Mucosa of descending colon (tissue), 3 donors: Measurements from ENCODE around the gene SLF2. TPM values are rescaled to one million over a fixed set of nuclear protein-coding genes. Genes with fewer than 3 reads are reported as not detected.

ENCODE experiments used
- ATAC-seq: fragments of 200-7000 bp; cut with Tn5 transposase; one replicate; pipeline ENCODE4 v1.9.1; 2020; ENCODE audit warnings: mild to moderate bottlenecking, moderate library complexity
- DNase-seq, 3 donors: peaks; one replicate each; pipeline ENCODE4 v3.0.0-alpha.2; 2020
- H3K36me3 ChIP-seq: fragments of 200-600 bp; one replicate; pipeline ENCODE4 v1.8.0; 2021; ENCODE audit warnings: low read depth, mild to moderate bottlenecking
- H3K4me1 ChIP-seq: fragments of 200-600 bp; one replicate; pipeline ENCODE4 v1.8.0; 2021; ENCODE audit warnings: low read depth, mild to moderate bottlenecking
- H3K4me3 ChIP-seq: fragments of 200-600 bp; one replicate; pipeline ENCODE4 v1.8.0; 2021; ENCODE audit warnings: mild to moderate bottlenecking
- H3K9me3 ChIP-seq: fragments of 200-600 bp; one replicate; pipeline ENCODE4 v1.8.0; 2021; ENCODE audit warnings: mild to moderate bottlenecking
- intact Hi-C, 2 donors: fragments of 100-400 bp; cut with DNase I in 1 of 2; cut with micrococcal nuclease in 1 of 2; formaldehyde crosslinking; loops; one replicate each; pipeline versions ENCODE4 v1.11.0 to v1.11.1; 2022; cut with DNase I, micrococcal nuclease
- total RNA-seq, 3 donors: library from RNA; stranded (reverse); fragmentation: NEBNext Ultra II Directional in 2 of 3; extraction: Animal tissue kit (Norgen Biotek cat#: 25700) in 2 of 3; gene quantifications; one replicate each; pipeline versions ENCODE4 v1.2.1 to v1.2.4, GENCODE V29; 2021 to 2023
- TF ChIP-seq, protein P1 (sequence below): fragments of 200-600 bp; IDR thresholded peaks from one replicate; pipeline ENCODE4 v1.8.0; 2022; ENCODE audit warnings: antibody characterized with exemption, mild to moderate bottlenecking
- donor health status: DM: no; HTN: no; CAD: no; lungs with moderate emphysema.
- donor health status: DM: no; HTN: no; CAD: no.
- donor health status: DM: no; HTN: yes; CAD: no.

The SLF2 gene
- total RNA-seq, 3 donors from 2014 or later, result 23.0 to 31.1 (median 27.5) TPM

DNA sequence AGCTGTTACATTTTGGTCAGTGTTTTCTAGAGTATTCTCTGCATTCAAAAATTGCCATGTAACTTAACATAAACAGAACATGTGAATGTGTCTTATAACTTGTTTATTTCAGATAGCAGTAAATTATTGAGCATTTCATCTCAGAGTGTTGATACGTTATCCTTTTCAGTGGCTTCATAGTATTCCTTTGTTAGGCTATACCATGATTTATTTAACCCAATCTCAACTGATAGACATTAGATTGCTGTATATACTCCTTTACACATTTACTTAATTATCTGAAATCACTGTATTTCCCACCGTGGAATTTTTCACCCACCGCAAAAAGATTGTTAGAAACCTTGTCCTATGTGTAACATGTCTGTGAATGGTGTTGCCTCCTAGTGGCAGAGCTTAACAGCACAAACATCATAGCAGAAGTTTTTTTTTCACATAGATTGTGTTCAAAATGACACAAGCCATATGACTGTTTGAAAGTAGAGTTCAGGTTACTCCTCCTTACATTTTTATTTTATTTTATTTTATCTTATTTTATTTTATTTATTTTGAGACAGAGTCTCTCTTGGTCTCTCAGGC, 21.4 kb downstream of the SLF2 start:
- TF ChIP-seq, protein P1, sequence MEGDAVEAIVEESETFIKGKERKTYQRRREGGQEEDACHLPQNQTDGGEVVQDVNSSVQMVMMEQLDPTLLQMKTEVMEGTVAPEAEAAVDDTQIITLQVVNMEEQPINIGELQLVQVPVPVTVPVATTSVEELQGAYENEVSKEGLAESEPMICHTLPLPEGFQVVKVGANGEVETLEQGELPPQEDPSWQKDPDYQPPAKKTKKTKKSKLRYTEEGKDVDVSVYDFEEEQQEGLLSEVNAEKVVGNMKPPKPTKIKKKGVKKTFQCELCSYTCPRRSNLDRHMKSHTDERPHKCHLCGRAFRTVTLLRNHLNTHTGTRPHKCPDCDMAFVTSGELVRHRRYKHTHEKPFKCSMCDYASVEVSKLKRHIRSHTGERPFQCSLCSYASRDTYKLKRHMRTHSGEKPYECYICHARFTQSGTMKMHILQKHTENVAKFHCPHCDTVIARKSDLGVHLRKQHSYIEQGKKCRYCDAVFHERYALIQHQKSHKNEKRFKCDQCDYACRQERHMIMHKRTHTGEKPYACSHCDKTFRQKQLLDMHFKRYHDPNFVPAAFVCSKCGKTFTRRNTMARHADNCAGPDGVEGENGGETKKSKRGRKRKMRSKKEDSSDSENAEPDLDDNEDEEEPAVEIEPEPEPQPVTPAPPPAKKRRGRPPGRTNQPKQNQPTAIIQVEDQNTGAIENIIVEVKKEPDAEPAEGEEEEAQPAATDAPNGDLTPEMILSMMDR, result peak; percentile 22
- no peaks in the 10 kb centered on the region for H3K4me1 ChIP-seq
- DNase-seq (peak in 1 of 3 donors; percentile 24), ATAC-seq (no peak)
- peaks cover 12% of the 10 kb centered on the region for H3K36me3 ChIP-seq
- intact Hi-C loops, result no loop called here
- no peak overlapping the region for H3K4me3 ChIP-seq
- no peaks in the 10 kb centered on the region for H3K9me3 ChIP-seq

DNA sequence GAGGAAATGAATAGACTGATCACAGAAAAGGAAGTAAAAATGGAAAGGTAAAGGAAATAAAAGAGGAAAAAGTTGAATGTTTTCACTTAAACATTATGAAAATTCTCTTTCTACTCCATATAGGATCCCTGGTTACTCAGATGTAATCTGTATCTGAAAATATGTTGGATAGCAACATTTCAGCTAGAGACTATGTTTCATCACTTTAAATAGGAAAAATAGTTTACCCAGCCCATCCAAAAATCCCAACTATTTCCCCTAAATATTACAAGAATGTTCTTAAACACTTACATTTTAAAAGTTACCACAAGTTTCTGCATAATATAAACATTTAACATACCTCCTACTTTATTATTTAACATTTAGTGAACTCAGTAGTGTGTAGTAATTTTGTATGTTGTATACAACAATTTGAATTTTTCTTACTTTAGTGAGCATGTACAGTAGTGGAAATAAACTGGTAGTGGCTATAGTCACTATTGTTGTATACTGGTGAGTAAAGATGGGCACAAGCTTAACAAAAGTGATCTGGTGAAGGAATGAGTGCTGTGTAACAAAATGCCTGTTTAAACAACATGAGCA, 27.1 kb downstream of the SLF2 start:
- no peak for ATAC-seq
- DNase-seq, result no peak
- intact Hi-C loops, result no loop called here
- Histone ChIP-seq H3K36me3 (peaks cover 7% of the 10 kb centered on the region), H3K4me1 (no peaks in the 10 kb centered on the region), H3K4me3 (no peak overlapping the region), H3K9me3 (no peaks in the 10 kb centered on the region)
- TF ChIP-seq, protein P1, result no peak

DNA sequence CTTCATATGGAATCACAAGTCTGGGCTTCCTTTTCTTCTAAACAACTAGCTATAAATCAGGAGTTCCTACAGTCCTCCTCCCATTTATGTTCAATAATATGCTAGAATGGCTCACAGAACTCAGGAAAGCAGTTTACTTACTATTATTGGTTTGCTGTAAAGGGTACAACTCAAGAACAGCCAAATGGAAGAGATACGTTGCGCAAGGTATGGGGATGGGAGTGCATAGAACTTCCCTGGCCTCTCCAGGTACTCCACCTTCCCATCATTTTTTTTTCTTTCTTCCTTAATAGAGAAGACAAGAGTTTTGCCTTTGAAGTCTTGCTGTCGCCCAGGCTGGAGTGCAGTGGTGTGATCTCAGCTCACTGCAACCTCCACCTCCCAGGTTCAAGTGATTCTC, 29.5 kb downstream of the SLF2 start:
- TF ChIP-seq, protein P1, result no peak
- H3K9me3 ChIP-seq, result no peaks in the 10 kb centered on the region
- intact Hi-C loops, result no loop called here
- DNase-seq (no peak), ATAC-seq (no peak)
- H3K4me3 ChIP-seq, result no peak overlapping the region
- peaks cover 7% of the 10 kb centered on the region for H3K36me3 ChIP-seq
- H3K4me1 ChIP-seq, result no peaks in the 10 kb centered on the region

DNA sequence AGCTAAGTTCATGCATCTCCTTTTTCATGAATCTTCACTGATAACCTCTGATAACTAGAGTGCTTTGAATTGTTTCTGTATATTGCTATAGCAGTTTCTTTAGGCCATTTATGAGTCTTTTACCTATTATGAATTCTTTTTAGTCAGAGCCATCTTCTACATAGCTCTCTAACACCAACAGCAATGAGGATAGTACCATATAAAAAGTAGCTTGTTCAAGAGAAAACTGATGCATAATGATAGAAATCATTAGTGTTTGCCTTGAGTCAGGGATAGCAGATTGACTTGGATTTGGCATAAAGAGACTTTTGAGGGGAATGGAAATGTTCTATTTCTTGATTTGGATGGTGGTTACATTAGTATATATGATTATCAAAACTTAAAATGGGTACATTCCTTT, 30.7 kb downstream of the SLF2 start:
- intact Hi-C loops, result no loop called here
- no peaks in the 10 kb centered on the region for H3K9me3 ChIP-seq
- TF ChIP-seq, protein P1, result no peak
- H3K4me1 ChIP-seq, result no peaks in the 10 kb centered on the region
- peaks cover 8% of the 10 kb centered on the region for H3K36me3 ChIP-seq
- DNase-seq (no peak), ATAC-seq (no peak)
- no peak overlapping the region for H3K4me3 ChIP-seq

DNA sequence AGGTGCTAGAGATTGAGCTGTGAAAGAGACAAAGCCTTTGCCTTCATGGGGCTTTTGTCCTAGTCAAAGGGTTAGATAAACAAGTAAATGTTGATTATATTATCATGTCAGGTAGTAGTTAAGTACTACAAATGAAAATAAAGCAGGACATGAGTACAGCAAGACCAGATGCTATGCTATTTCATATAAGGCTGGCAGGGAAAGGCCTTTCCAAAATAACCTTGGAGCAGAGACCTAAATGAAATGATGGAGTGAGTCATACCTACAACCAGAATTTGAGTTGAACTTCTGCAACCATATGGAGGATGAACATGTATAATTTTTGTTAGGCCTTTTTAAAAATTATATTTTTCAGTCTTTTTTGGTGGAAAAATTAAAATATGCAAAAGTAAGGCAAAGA, 33.0 kb downstream of the SLF2 start:
- DNase-seq, result no peak
- H3K9me3 ChIP-seq, result no peaks in the 10 kb centered on the region
- no peak for ATAC-seq
- peaks cover 5% of the 10 kb centered on the region for H3K36me3 ChIP-seq
- no peaks in the 10 kb centered on the region for H3K4me1 ChIP-seq
- H3K4me3 ChIP-seq, result no peak overlapping the region
- TF ChIP-seq, protein P1, result no peak
- intact Hi-C loops, result no loop called here
